Measurements from ENCODE around the gene USP49. TPM values are rescaled to one million over a fixed set of nuclear protein-coding genes. Genes with fewer than 3 reads are reported as not detected.

Gene USP49
- total and polyA plus RNA-seq, 2 of the 13 experiments (the other 11 are each of a cell fraction or from before 2014, with no cell fraction given) = 2.9 to 4.3 TPM

GRCh38 chr6:41747256-41748101 lies 147.7 kb downstream of the USP49 start, which contains the start of gene PGC (continued):
- TF ChIP-seq ZNF790 (CRISPR knock-in tag; IDR thresholded peaks at IDR 0.05; ENCODE audit: borderline replicate concordance) (no peak), HMGA1 (CRISPR knock-in tag; conservative IDR thresholded peaks at IDR 0.05) (no peak), NR2F2 (IDR thresholded peaks at IDR 0.05; ENCODE audit: borderline replicate concordance, low read depth) (peak; percentile 79; the same call in 1 of the 2 replicates), PHB2 (IDR thresholded peaks at IDR 0.05; ENCODE audit: partially characterized antibody) (no peak), POLR2A (IDR thresholded peaks at IDR 0.05; ENCODE audit: insufficient read depth in 1 of 2, low read depth in 2 of 2, low read length in 2 of 2) (peak; percentile 70 to 73; a peak in 3 of 4 replicates), ZBTB7B (CRISPR knock-in tag; IDR thresholded peaks at IDR 0.05) (peak; percentile 67), ZNF333 (CRISPR knock-in tag; IDR thresholded peaks at IDR 0.05; ENCODE audit: borderline replicate concordance) (no peak), BRCA1 (CRISPR knock-in tag; IDR thresholded peaks at IDR 0.05) (no peak), TCF7 (IDR thresholded peaks at IDR 0.05; ENCODE audit: low read depth) (peak; percentile 96), RBFOX2 (IDR thresholded peaks at IDR 0.05; ENCODE audit: low read depth, low read length) (no peak; the same call in 1 of the 2 replicates), ZNF740 (CRISPR knock-in tag; IDR thresholded peaks at IDR 0.05) (no peak), HOXA9 (CRISPR knock-in tag; IDR thresholded peaks at IDR 0.05; ENCODE audit: borderline replicate concordance) (no peak), ZNF550 (CRISPR knock-in tag; IDR thresholded peaks at IDR 0.05; ENCODE audit: borderline replicate concordance) (no peak), ZNF17 (CRISPR knock-in tag; IDR thresholded peaks at IDR 0.05) (no peak), NONO (IDR thresholded peaks at IDR 0.05) (no peak), NONO (CRISPR knock-in tag; conservative IDR thresholded peaks at IDR 0.05) (peak; percentile 97), BCL6 (CRISPR knock-in tag; IDR thresholded peaks at IDR 0.05) (peak; percentile 85), NAIF1 (CRISPR knock-in tag; IDR thresholded peaks at IDR 0.05; ENCODE audit: borderline replicate concordance) (peak; percentile 90; the same call in 1 of the 2 replicates), GRHL1 (CRISPR knock-in tag; conservative IDR thresholded peaks at IDR 0.05) (no peak), NFE2 (CRISPR knock-in tag; IDR thresholded peaks at IDR 0.05) (no peak), DNMT3B (CRISPR knock-in tag; conservative IDR thresholded peaks at IDR 0.05) (peak; percentile 91), ZNF383 (CRISPR knock-in tag; IDR thresholded peaks at IDR 0.05; ENCODE audit: borderline replicate concordance) (no peak)
- TF ChIP-seq, protein P1, sequence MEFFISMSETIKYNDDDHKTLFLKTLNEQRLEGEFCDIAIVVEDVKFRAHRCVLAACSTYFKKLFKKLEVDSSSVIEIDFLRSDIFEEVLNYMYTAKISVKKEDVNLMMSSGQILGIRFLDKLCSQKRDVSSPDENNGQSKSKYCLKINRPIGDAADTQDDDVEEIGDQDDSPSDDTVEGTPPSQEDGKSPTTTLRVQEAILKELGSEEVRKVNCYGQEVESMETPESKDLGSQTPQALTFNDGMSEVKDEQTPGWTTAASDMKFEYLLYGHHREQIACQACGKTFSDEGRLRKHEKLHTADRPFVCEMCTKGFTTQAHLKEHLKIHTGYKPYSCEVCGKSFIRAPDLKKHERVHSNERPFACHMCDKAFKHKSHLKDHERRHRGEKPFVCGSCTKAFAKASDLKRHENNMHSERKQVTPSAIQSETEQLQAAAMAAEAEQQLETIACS (CRISPR knock-in tag; IDR thresholded peaks at IDR 0.05) = no peak
- TF ChIP-seq, protein P2, sequence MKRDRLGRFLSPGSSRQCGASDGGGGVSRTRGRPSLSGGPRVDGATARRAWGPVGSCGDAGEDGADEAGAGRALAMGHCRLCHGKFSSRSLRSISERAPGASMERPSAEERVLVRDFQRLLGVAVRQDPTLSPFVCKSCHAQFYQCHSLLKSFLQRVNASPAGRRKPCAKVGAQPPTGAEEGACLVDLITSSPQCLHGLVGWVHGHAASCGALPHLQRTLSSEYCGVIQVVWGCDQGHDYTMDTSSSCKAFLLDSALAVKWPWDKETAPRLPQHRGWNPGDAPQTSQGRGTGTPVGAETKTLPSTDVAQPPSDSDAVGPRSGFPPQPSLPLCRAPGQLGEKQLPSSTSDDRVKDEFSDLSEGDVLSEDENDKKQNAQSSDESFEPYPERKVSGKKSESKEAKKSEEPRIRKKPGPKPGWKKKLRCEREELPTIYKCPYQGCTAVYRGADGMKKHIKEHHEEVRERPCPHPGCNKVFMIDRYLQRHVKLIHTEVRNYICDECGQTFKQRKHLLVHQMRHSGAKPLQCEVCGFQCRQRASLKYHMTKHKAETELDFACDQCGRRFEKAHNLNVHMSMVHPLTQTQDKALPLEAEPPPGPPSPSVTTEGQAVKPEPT (CRISPR knock-in tag; IDR thresholded peaks at IDR 0.05; ENCODE audit: low read depth) = 0 out of 2 replicates have a peak, but pooled peaks have one; percentile 59
- TF ChIP-seq, protein P3, sequence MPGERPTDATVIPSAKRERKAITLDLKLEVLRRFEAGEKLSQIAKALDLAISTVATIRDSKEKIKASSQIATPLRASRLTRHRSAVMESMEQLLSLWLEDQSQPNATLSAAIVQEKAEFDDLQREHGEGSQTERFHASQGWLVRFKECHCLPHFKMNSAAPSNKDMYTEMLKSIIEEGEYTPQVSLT (CRISPR knock-in tag; IDR thresholded peaks at IDR 0.05; ENCODE audit: borderline replicate concordance, low read depth) = no peak
